Right atrium auricular region (tissue), 2 donors: ENCODE results near the gene CMC4. TPM values are rescaled to one million over a fixed set of nuclear protein-coding genes. Genes with fewer than 3 reads are reported as not detected.

Experiments
- DNase-seq: peaks from one replicate; pipeline ENCODE4 v3.0.0-alpha.2; 2019; ENCODE audit warnings: low spot score
- H3K27ac ChIP-seq, 2 donors: fragments of 200-600 bp; sonication (generic); 1 replicate in 1 of 2; 2 replicates in 1 of 2; pipeline ENCODE4 v1.5.1; 2016 to 2019
- H3K27me3 ChIP-seq, 2 donors: fragments of 200-600 bp; sonication (generic); one replicate each; pipeline versions ENCODE4 v1.5.1 to v1.6.0; 2017 to 2019
- H3K36me3 ChIP-seq: fragments of 200-600 bp; sonication (generic); one replicate; pipeline ENCODE4 v1.5.1; 2016
- H3K4me1 ChIP-seq, 2 donors: fragments of 200-600 bp; sonication (generic); one replicate each; pipeline versions ENCODE4 v1.5.1 to v1.6.0; 2017 to 2019
- H3K4me3 ChIP-seq, 2 donors: fragments of 200-600 bp; sonication (generic); 1 replicate in 1 of 2; 2 replicates in 1 of 2; pipeline ENCODE4 v1.5.1; 2017 to 2019; ENCODE audit warnings: mild to moderate bottlenecking in 1 of 2, moderate library complexity in 1 of 2
- H3K9me3 ChIP-seq, 2 donors: fragments of 200-600 bp; sonication (generic); one replicate each; pipeline ENCODE4 v1.5.1; 2019
- total RNA-seq, 2 donors: library from RNA; depleted of rRNA; stranded (reverse); fragments of >200 nt; gene quantifications; one replicate each; pipeline ENCODE4 v1.1.0, GENCODE V29; 2016
- TF ChIP-seq, protein P1 (sequence below), 2 donors: fragments of 200-600 bp; sonication (generic); IDR thresholded peaks; one replicate each; pipeline ENCODE4 v1.5.1; 2019; ENCODE audit warnings: antibody characterized with exemption in 2 of 2

CMC4 gene
- total RNA-seq, 2 donors from 2014 or later: 39.9 to 58.3 TPM

DNA sequence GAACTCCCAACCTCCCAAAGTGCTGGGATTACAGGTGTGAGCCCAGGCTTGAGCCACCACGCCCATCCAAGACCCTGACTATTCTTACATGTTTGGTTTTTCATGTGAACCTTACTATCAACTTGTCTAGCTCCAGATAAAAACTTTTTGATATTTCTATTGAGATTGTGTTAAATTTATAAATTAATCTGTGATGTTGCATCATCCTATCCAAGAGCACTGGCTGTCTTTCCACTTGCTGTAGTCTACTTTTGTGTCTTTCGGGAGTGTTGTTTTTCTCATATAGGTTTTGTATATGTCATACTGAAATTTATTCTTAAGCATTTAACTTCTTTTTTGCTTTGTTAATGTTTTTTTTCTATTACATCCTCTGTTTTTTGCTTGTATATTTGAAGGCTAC is 35.0 kb upstream of the CMC4 start:
- DNase-seq: no peak
- H3K9me3 ChIP-seq: no peaks in the 10 kb centered on the region
- H3K27me3 ChIP-seq: no peaks in the 10 kb centered on the region
- TF ChIP-seq, protein P1, sequence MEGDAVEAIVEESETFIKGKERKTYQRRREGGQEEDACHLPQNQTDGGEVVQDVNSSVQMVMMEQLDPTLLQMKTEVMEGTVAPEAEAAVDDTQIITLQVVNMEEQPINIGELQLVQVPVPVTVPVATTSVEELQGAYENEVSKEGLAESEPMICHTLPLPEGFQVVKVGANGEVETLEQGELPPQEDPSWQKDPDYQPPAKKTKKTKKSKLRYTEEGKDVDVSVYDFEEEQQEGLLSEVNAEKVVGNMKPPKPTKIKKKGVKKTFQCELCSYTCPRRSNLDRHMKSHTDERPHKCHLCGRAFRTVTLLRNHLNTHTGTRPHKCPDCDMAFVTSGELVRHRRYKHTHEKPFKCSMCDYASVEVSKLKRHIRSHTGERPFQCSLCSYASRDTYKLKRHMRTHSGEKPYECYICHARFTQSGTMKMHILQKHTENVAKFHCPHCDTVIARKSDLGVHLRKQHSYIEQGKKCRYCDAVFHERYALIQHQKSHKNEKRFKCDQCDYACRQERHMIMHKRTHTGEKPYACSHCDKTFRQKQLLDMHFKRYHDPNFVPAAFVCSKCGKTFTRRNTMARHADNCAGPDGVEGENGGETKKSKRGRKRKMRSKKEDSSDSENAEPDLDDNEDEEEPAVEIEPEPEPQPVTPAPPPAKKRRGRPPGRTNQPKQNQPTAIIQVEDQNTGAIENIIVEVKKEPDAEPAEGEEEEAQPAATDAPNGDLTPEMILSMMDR (IDR thresholded peaks at IDR 0.05): no peak
- no peak overlapping the region for H3K4me3 ChIP-seq
- H3K36me3 ChIP-seq: no peaks in the 10 kb centered on the region
- H3K4me1 ChIP-seq: no peaks in the 10 kb centered on the region
- H3K27ac ChIP-seq: no peak overlapping the region

DNA sequence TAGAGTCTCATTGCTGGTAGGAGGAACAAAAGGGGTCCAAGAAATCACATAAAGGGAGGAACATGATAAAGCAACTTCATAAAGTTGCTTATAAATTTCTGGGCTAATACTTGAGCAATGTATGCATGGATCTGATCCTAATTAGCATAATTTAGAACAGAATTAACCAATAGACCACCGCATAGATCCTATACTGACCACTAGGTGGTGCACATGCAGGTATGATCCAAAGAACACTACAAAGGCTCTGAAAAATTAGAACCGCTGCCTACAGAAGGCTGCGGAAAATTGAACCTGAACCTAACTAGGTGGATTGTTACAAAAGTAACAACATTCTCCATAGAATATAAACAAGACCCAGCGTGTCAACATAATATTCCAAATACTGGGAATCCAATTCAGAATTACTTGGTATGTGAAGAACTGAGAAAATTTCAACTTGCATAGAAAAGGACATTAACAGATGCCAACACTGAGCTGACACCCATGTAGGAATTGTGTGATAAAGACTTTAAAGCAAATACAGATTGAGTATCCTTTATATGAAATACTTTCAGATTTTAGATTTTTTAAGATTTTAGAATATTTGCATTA is 23.6 kb upstream of the CMC4 start:
- TF ChIP-seq, protein P1 (IDR thresholded peaks at IDR 0.05): peak; percentile 31 to 73
- Histone ChIP-seq H3K36me3 (no peaks in the 10 kb centered on the region), H3K9me3 (no peaks in the 10 kb centered on the region), H3K27ac (no peak overlapping the region), H3K4me1 (no peaks in the 10 kb centered on the region), H3K4me3 (no peak overlapping the region), H3K27me3 (no peaks in the 10 kb centered on the region)
- DNase-seq: no peak

DNA sequence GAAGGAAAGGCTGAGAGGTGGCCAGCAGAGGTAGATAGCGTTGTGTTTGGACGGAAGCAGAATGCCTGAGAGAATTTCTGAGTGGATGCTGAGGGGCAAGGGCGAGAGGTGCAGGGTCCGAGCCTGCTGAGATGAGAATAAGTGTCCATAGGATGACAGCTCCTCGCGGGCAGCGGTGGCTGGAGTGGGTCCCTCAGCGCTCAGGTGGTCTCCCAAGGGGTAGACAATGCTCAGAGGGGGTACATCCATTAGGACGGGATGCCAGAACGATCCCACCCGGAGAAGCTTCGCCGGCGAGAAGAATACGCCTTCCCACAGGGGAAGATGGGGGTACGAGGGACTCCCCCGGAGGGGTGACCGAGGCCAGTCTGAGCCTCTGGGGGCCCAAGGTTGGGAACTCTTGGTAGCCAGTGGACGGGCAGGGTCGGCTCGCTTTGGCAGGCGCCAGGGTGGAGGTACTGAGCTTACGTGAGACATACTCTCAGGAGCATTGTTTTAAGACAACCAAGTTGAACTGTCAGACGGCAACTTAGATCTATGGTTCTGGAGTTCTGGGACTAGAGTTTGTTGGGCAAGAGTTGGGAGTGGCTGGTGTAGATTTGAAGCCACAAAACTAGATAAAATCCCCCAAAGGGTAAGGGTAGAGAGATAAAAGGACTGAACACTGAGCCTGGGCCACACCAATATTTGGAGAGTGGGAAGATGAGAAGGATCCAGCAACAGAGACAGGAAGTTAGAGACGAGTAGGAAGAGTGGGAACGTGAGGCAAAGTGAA is 16.2 kb upstream of the CMC4 start:
- H3K27ac ChIP-seq: no peak overlapping the region
- H3K27me3 ChIP-seq: no peaks in the 10 kb centered on the region
- H3K9me3 ChIP-seq: no peaks in the 10 kb centered on the region
- peaks cover 10% of the 10 kb centered on the region for H3K36me3 ChIP-seq
- no peak for DNase-seq
- TF ChIP-seq, protein P1 (IDR thresholded peaks at IDR 0.05): no peak
- no peak overlapping the region for H3K4me3 ChIP-seq
- no peaks in the 10 kb centered on the region for H3K4me1 ChIP-seq

DNA sequence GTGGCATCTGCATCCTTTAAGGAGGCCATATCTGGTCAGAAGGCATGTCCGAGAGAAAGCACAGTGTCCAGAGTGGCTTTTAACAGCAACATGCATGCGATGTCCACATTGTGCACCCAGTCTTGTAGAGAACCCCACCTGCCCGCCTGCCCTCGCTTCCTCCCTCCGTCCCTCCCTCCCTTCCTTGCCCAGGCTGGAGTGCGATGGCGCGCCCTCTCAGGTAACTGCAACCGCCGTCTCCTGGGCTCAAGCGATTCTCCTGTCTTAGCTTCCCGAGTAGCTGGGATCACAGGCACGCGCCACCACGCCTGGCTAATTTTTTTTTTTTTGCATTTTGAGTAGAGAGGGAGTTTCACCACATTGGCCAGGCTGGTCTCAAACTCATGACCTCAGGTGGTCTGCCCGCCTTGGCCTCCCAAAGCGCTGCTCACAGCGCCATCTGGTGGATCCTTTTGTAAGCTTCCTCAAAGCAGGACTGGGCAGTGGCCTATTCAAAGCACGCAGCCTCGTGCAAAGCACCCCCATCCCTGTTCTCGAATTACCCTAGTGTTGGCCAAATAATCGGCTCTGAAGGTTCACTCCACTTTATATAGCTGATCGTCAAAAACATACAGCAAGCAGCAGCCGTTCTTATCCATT is 15.4 kb upstream of the CMC4 start:
- Histone ChIP-seq H3K4me1 (no peaks in the 10 kb centered on the region), H3K27me3 (no peaks in the 10 kb centered on the region)

DNA sequence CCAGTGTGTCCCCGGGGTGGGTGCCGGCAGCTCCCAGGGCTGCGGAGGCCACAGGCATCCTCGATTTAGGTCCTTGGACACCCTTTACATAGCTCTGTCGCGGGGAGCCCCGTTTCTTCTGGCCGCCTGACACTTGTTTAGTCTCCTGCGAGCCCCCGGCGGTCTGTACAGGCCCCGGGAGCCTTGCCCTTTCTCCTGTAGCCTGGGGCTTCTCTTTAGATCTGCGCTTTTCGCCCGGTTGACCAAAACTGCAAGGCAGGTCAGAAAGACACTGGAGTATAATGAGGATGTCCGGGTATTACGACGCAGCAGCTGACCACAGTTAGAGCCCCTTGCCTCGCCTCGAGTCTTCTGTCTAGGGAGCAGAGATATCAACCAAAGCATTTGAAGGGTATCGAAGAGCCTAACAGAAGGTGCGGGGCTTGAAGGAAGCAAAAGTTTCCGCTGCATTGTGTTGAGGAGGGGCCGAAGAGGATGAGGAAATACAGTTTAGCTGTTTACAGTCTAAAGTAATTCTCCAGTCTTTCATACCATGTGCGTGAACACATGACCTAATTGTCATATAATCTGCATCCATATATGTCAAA is 851 bp upstream of the CMC4 start:
- H3K4me3 ChIP-seq: peak overlapping the region; percentile 51 to 55
- no peak for DNase-seq
- TF ChIP-seq, protein P1 (IDR thresholded peaks at IDR 0.05): no peak

More for the DNA sequence above, 15.4 kb upstream of the CMC4 start:
- TF ChIP-seq, protein P1 (IDR thresholded peaks at IDR 0.05): peak in 1 of 2 donors; percentile 60
- H3K9me3 ChIP-seq: no peaks in the 10 kb centered on the region
- no peak for DNase-seq
- peaks cover 10% of the 10 kb centered on the region for H3K36me3 ChIP-seq
- H3K27ac ChIP-seq: no peak overlapping the region
- no peak overlapping the region for H3K4me3 ChIP-seq

More for the DNA sequence above, 851 bp upstream of the CMC4 start:
- Histone ChIP-seq H3K27ac (peak overlapping the region; percentile 70 to 78), H3K9me3 (no peaks in the 10 kb centered on the region), H3K27me3 (no peaks in the 10 kb centered on the region), H3K36me3 (no peaks in the 10 kb centered on the region), H3K4me1 (no peaks in the 10 kb centered on the region)
